SK-N-SH treated with all-trans-retinoic acid at 6 μM for 48 hours (cell line): Measurements from ENCODE around the gene SUPT3H.

Source experiments
- ATAC-seq: fragments of 200-7000 bp; cut with Tn5 transposase; 3 replicates; pipeline ENCODE4 v1.9.1; 2020; ENCODE audit warnings: mild to moderate bottlenecking, moderate library complexity
- ARNTL ChIP-seq: fragments of 450-650 bp; formaldehyde crosslinking; IDR thresholded peaks from 2 replicates; pipeline ENCODE4 v1.5.0; 2020; ENCODE audit warnings: low read depth, mild to moderate bottlenecking, moderate library complexity, borderline replicate concordance
- BACH2 ChIP-seq: fragments of 250-450 bp; sonication (Bioruptor Pico); IDR thresholded peaks from 2 replicates; pipeline ENCODE4 v1.9.0; 2021; ENCODE audit warnings: mild to moderate bottlenecking, borderline replicate concordance
- CREB5 ChIP-seq: fragments of 250-450 bp; sonication (Bioruptor Pico); IDR thresholded peaks from 2 replicates; pipeline ENCODE4 v1.5.1; 2020; ENCODE audit warnings: low read depth, mild to moderate bottlenecking, moderate library complexity
- CSDC2 ChIP-seq: fragments of 250-450 bp; sonication (Bioruptor Pico); IDR thresholded peaks from 2 replicates; pipeline ENCODE4 v1.5.0; 2020; ENCODE audit warnings: mild to moderate bottlenecking, moderate library complexity
- CSRNP3 ChIP-seq: fragments of 250-450 bp; sonication (Bioruptor Pico); IDR thresholded peaks from 2 replicates; pipeline ENCODE4 v1.5.1; 2021; ENCODE audit warnings: mild to moderate bottlenecking, moderate library complexity
- ESRRG ChIP-seq: fragments of 250-450 bp; sonication (Bioruptor Pico); IDR thresholded peaks from 2 replicates; pipeline ENCODE4 v1.6.1; 2021; ENCODE audit warnings: mild to moderate bottlenecking
- GLIS3 ChIP-seq: fragments of 250-450 bp; sonication (Bioruptor Pico); IDR thresholded peaks from 2 replicates; pipeline ENCODE4 v1.5.0; 2020; ENCODE audit warnings: mild to moderate bottlenecking, moderate library complexity
- ISL1 ChIP-seq: fragments of 250-450 bp; sonication (Bioruptor Pico); IDR thresholded peaks from 2 replicates; pipeline ENCODE4 v2.1.2; 2022; ENCODE audit warnings: mild to moderate bottlenecking, moderate library complexity
- POU6F1 ChIP-seq: fragments of 250-450 bp; sonication (Bioruptor Pico); IDR thresholded peaks from 2 replicates; pipeline ENCODE4 v1.8.0; 2021; ENCODE audit warnings: low read depth, mild to moderate bottlenecking, moderate library complexity, borderline replicate concordance
- PPARA ChIP-seq: fragments of 250-450 bp; sonication (Bioruptor Pico); IDR thresholded peaks from 2 replicates; pipeline ENCODE4 v1.5.0; 2020; ENCODE audit warnings: mild to moderate bottlenecking, borderline replicate concordance
- SNAI2 ChIP-seq: fragments of 250-450 bp; sonication (Bioruptor Pico); IDR thresholded peaks from 2 replicates; pipeline ENCODE4 v1.5.0; 2020; ENCODE audit warnings: mild to moderate bottlenecking, moderate library complexity
- TCF4 ChIP-seq: fragments of 250-450 bp; sonication (Bioruptor Pico); IDR thresholded peaks from 2 replicates; pipeline ENCODE4 v1.8.0; 2021; ENCODE audit warnings: mild to moderate bottlenecking, moderate library complexity, borderline replicate concordance
- TOX ChIP-seq: fragments of 250-450 bp; sonication (Bioruptor Pico); IDR thresholded peaks from 2 replicates; pipeline ENCODE4 v1.8.0; 2021; ENCODE audit warnings: mild to moderate bottlenecking, moderate library complexity, borderline replicate concordance
- ZC3H10 ChIP-seq: fragments of 250-450 bp; sonication (Bioruptor Pico); IDR thresholded peaks from 2 replicates; pipeline ENCODE4 v1.5.1; 2021; ENCODE audit warnings: mild to moderate bottlenecking, moderate library complexity
- ZFP3 ChIP-seq: fragments of 250-450 bp; sonication (Bioruptor Pico); IDR thresholded peaks from 2 replicates; pipeline ENCODE4 v1.5.0; 2020; ENCODE audit warnings: mild to moderate bottlenecking, moderate library complexity
- ZFP30 ChIP-seq: fragments of 450-650 bp; formaldehyde crosslinking; IDR thresholded peaks from 2 replicates; pipeline ENCODE4 v1.5.0; 2022; ENCODE audit warnings: mild to moderate bottlenecking, moderate library complexity
- ZNF70 ChIP-seq: fragments of 450-650 bp; formaldehyde crosslinking; IDR thresholded peaks from 2 replicates; pipeline ENCODE4 v1.5.0; 2020; ENCODE audit warnings: mild to moderate bottlenecking, moderate library complexity
- ZNF8 ChIP-seq: fragments of 450-650 bp; formaldehyde crosslinking; IDR thresholded peaks from 2 replicates; pipeline ENCODE4 v1.5.0; 2020; ENCODE audit warnings: mild to moderate bottlenecking, moderate library complexity
- TF ChIP-seq, protein P1 (sequence below): fragments of 250-450 bp; sonication (Bioruptor Pico); IDR thresholded peaks from 2 replicates; pipeline ENCODE4 v1.5.0; 2020; ENCODE audit warnings: mild to moderate bottlenecking, moderate library complexity

Gene SUPT3H

GRCh38 chr6:44976677-44977641 is 400.8 kb downstream of the SUPT3H start:
- no peak for ATAC-seq
- TF ChIP-seq ARNTL (CRISPR knock-in tag) (no peak), TOX (CRISPR knock-in tag) (no peak), ZNF8 (CRISPR knock-in tag) (no peak), BACH2 (no peak), PPARA (CRISPR knock-in tag) (no peak), CSRNP3 (CRISPR knock-in tag) (no peak), TCF4 (no peak), ESRRG (CRISPR knock-in tag) (no peak), POU6F1 (CRISPR knock-in tag) (no peak), ZFP30 (CRISPR knock-in tag) (no peak), CSDC2 (CRISPR knock-in tag) (no peak), CREB5 (CRISPR knock-in tag) (no peak), ZFP3 (no peak), ZC3H10 (no peak)
- TF ChIP-seq, protein P1, sequence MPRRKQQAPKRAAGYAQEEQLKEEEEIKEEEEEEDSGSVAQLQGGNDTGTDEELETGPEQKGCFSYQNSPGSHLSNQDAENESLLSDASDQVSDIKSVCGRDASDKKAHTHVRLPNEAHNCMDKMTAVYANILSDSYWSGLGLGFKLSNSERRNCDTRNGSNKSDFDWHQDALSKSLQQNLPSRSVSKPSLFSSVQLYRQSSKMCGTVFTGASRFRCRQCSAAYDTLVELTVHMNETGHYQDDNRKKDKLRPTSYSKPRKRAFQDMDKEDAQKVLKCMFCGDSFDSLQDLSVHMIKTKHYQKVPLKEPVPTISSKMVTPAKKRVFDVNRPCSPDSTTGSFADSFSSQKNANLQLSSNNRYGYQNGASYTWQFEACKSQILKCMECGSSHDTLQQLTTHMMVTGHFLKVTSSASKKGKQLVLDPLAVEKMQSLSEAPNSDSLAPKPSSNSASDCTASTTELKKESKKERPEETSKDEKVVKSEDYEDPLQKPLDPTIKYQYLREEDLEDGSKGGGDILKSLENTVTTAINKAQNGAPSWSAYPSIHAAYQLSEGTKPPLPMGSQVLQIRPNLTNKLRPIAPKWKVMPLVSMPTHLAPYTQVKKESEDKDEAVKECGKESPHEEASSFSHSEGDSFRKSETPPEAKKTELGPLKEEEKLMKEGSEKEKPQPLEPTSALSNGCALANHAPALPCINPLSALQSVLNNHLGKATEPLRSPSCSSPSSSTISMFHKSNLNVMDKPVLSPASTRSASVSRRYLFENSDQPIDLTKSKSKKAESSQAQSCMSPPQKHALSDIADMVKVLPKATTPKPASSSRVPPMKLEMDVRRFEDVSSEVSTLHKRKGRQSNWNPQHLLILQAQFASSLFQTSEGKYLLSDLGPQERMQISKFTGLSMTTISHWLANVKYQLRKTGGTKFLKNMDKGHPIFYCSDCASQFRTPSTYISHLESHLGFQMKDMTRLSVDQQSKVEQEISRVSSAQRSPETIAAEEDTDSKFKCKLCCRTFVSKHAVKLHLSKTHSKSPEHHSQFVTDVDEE (CRISPR knock-in tag) = no peak

DNA sequence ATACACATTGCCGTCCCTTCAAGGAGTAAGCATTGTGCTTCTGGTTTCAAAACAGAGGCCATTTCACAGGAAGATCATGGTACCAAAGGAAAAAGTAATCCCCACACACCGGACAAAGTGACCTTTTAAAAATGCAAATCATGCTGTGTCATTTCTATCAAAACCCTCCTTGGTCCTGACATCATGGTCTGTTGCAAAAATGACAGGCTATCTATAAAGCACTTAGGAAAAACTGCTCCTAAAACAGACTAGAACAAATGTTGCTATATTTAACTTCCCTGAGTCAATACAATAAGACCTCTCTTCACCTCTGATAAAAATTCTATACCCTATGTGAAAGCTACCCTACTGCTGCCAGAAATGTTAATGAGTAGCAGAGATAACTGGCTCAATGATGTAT is 403.2 kb downstream of the SUPT3H start:
- no peak for TF ChIP-seq CREB5 (CRISPR knock-in tag)
- TF ChIP-seq ISL1 = no peak
- TF ChIP-seq GLIS3 = no peak
- TF ChIP-seq ZNF70 (CRISPR knock-in tag) = no peak
- TF ChIP-seq ZFP30 (CRISPR knock-in tag) = no peak
- TF ChIP-seq, all 23 proteins: peak for 0
- ATAC-seq = no peak

DNA sequence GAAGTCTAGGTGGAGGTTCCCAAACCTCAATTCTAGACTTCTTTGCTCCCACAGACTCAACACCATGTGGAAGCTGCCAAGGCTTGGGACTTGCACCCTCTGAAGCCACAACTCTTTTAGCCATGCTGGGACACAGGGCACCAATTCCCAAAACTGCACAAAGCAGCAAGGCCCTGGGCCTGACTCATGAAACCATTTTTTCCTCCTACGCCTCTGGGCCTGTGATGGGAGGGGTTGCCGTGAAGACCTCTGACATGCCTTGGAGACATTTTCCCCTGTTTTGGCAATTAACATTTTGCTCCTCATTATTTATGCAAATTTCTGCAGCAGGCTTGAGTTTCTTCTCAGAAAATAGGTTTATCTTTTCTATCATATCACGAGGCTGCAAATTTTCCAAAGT is 405.0 kb downstream of the SUPT3H start:
- no peak for ATAC-seq
- no peak for TF ChIP-seq BACH2
- no peak for TF ChIP-seq TOX (CRISPR knock-in tag)
- no peak for TF ChIP-seq ISL1
- TF ChIP-seq SNAI2 (CRISPR knock-in tag) = no peak
- no peak for TF ChIP-seq ARNTL (CRISPR knock-in tag)
- no peak for TF ChIP-seq ZNF70 (CRISPR knock-in tag)
- TF ChIP-seq POU6F1 (CRISPR knock-in tag) = no peak
- no peak for TF ChIP-seq ZFP3
- no peak for TF ChIP-seq CREB5 (CRISPR knock-in tag)
- TF ChIP-seq ESRRG (CRISPR knock-in tag) = no peak
- TF ChIP-seq, protein P1 (CRISPR knock-in tag) = no peak
